Measurements from ENCODE around the gene MAN2C1. TPM values are rescaled to one million over a fixed set of nuclear protein-coding genes. Genes with fewer than 3 reads are reported as not detected.

The MAN2C1 gene
- total RNA-seq, 4 donors from 2014 or later = 89.0 to 360 (median 156) TPM

DNA sequence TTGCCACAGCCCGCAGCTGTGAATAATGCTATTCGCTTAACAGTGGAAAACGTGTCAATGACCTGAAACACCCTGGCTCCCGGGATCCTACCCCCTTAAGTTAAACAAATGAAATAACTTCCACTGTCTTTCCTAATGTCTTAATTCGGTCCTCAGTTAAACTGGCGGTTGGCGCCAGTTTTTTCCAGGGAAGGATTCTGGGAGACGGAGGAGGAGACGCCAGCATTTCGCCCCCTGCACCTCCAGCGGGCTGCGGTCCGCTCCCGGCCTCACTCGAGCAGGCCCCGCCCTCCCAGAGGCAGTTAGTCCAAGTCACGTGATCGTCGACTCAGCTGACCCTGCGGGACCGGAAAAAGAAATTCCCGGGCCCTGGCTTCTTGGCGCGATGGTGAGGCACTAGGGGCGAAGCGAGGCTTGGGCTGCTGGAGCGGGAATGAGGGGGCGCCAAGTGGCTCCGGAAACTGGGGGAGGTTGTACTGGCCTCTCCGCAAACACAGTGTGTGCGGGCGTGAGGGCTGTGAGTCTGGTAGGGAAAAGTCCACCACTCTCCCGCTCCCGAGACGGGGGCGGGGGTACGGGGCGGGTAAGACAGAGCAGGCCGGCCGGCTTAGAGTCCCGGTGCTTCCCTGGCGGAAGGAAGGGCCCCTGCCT, 32.6 kb downstream of the MAN2C1 start, which contains the start of gene COMMD4:
COMMD4 (plus strand) TSS at position 359 of the 651 bp plus-strand sequence; CDS start at position 386, 27 bp downstream.
- TF ChIP-seq, protein P1, sequence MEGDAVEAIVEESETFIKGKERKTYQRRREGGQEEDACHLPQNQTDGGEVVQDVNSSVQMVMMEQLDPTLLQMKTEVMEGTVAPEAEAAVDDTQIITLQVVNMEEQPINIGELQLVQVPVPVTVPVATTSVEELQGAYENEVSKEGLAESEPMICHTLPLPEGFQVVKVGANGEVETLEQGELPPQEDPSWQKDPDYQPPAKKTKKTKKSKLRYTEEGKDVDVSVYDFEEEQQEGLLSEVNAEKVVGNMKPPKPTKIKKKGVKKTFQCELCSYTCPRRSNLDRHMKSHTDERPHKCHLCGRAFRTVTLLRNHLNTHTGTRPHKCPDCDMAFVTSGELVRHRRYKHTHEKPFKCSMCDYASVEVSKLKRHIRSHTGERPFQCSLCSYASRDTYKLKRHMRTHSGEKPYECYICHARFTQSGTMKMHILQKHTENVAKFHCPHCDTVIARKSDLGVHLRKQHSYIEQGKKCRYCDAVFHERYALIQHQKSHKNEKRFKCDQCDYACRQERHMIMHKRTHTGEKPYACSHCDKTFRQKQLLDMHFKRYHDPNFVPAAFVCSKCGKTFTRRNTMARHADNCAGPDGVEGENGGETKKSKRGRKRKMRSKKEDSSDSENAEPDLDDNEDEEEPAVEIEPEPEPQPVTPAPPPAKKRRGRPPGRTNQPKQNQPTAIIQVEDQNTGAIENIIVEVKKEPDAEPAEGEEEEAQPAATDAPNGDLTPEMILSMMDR (IDR thresholded peaks at IDR 0.05; ENCODE audit: low read depth) = no peak

DNA sequence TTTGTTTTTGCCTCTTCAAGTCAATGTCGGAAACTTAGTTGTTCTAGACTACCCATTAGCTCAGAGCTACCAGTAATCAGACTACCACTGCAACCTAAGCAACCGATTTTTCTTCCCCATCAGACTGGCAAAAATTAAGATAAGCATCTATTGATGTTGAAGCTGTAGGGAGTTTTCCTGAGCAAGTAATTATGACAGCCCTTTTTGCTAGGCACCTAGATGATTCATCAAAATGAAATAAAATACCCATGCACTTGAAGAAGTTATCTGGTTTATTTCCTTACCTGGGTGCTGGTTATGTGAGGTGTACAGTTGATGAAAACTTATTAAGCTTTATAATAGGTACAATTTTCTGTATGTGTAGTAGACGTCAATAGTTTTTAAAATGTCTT, 33.1 kb downstream of the MAN2C1 start:
- TF ChIP-seq, protein P1 (IDR thresholded peaks at IDR 0.05; ENCODE audit: low read depth) = no peak

DNA sequence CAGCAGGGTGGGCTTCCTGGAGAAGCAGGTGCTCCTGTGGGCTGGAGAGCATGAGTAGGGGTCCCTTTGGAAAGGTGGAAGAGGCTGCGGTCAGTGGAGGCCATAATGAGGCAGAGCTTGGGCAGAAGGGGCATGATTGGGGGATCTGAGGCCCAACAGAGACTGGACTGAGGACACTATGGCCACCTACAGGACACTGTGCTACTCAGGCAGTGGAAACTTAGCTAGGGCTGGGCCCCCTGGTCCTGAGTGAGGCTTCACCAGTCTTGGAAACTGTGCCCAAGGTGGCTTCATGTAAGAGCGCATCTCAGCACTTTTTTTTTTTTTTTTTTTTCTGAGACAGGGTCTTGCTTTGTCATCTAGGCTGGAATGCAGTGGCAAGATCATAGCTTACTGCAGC, 38.8 kb downstream of the MAN2C1 start:
- TF ChIP-seq, protein P1 (IDR thresholded peaks at IDR 0.05; ENCODE audit: low read depth) = no peak

DNA sequence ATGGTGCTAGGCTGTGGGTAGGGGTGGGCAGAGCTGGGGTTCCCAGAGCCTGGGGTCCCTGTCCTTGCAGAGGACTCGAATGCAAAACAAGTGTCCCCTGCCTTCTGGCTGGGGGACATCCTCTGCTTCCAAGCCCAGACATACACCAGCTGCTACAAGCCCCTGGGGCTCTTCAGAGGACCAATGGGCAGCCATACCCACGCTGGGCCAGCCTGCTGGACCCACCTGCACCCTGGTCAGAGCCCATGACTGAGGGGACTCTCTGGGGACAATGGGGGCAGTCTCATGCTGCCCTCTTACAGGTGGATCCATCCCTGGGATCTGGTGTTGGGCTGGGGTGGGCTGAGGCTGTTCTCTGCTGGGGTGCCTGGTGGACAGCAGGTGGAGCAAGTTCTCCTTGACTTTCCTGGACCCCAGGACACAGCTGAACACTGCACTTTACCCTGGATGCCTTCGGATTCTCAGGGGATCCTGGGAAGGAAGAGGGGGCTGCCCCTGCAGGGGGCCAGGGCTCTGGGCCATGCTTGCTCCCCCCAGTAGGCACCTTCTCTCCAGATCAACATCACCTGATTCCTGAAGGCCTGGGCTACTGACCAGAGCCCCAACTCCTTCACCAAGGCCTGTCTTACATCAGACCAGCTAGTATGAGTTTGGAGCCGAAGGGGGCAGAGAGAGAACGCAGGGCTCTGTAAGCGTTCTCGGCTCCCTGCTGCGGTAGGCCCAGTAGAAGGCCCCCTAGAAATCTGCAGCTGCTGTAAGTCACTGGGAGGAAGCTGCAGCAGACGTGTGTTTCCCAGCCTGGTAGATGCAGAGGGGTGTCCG, 39.7 kb downstream of the MAN2C1 start:
- TF ChIP-seq, protein P1 (IDR thresholded peaks at IDR 0.05; ENCODE audit: low read depth) = no peak

DNA sequence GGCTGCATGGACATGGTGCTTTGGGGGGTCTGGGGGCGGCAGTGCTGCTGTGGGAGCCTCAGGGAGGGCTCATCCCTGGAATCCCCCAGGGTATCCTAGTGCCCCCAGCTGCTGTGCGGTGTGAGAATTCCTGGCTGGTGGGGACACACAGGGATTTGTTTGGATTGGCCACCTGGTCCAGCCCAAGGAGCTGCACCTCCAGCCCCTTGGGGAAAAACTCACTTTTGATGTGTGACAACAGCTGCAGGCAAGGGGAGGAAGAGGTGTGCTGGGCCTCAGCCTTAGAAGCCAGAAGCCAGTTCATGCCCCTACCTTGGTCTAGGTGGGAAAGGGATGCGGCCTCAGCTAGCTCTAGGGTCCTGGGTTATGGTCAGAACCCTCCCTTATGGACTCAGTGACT, 40.9 kb downstream of the MAN2C1 start:
- TF ChIP-seq, protein P1 (IDR thresholded peaks at IDR 0.05; ENCODE audit: low read depth) = no peak

DNA sequence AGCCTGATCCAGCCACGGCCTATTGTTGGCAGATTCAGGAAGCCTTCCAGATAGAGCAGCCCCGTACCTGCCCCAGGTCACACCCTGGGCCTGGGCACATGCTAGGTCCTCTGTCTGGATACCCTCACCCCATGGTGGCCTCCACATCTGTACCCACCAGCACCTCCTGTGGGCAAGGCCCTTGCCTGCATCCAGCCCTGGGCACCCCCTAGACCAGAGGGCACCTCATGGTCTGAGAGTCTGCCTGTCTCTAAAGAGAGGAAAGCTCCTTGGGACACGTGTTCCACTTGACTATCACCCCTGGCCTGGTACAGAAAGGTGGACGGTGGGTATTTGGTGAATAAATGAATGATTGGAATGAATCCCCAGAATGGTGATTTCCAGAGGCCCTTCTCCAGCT, 41.4 kb downstream of the MAN2C1 start:
- TF ChIP-seq, protein P1 (IDR thresholded peaks at IDR 0.05; ENCODE audit: low read depth) = no peak

DNA sequence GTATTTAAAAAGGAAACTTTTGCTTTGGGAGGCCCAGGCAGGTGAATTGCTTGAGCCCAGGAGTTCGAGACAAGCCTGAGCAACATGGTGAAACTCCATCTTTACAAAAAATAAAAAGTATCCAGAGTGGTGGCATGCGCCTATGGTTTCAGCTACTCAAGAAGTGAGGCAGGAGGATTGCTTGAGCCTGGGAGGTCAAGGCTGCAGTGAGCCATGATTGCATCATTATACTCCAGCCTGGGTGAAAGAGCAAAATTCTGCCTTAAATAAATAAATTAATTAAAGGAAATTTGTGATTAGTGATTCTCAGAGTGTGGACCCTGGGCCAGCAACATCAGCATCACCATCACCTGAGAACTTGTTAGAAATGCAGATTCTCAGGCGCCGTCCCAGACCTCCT, 42.5 kb downstream of the MAN2C1 start:
- TF ChIP-seq, protein P1 (IDR thresholded peaks at IDR 0.05; ENCODE audit: low read depth) = no peak
